Hematopoietic multipotent progenitor cell (in vitro differentiated cells): ENCODE results near the gene SHANK1. TPM values are rescaled to one million over a fixed set of nuclear protein-coding genes. Genes with fewer than 3 reads are reported as not detected.

Experiments used
- DNase-seq, 3 donors: peaks; one replicate each; pipeline ENCODE4 v3.0.0-alpha.2; 2011 to 2015; ENCODE audit warnings: low read depth in 2 of 3, low spot score in 2 of 3
- total RNA-seq: library from RNA; depleted of rRNA; stranded (reverse); fragments of >200 nt; gene quantifications from one replicate; pipeline ENCODE4 v1.2.3, GENCODE V29; 2012

The SHANK1 gene
- total RNA-seq, 1 donor = 6.2 TPM

GRCh38 chr19:50662651-50663481 lies 56.7 kb downstream of the SHANK1 start:
- no peak for DNase-seq

GRCh38 chr19:50661766-50662650 lies 57.6 kb downstream of the SHANK1 start:
- DNase-seq = no peak

GRCh38 chr19:50661023-50661422 lies 58.6 kb downstream of the SHANK1 start:
- no peak for DNase-seq

GRCh38 chr19:50660088-50660366 lies 59.6 kb downstream of the SHANK1 start:
- DNase-seq = no peak

GRCh38 chr19:50659318-50660087 lies 60.1 kb downstream of the SHANK1 start:
- no peak for DNase-seq

GRCh38 chr19:50658441-50659317 lies 60.9 kb downstream of the SHANK1 start:
- DNase-seq = peak in 2 of 3 donors; percentile 89 to 92

- DNase-seq = peak in 2 of 3 donors; percentile 99 to 100
Observed at GRCh38 chr19:50657712-50658440, 61.7 kb downstream of the SHANK1 start.

- DNase-seq = no peak
Observed at GRCh38 chr19:50657222-50657669, 62.4 kb downstream of the SHANK1 start.

- no peak for DNase-seq
Observed at GRCh38 chr19:50654882-50655281, 64.7 kb downstream of the SHANK1 start.

GRCh38 chr19:50652722-50653121 lies 66.9 kb downstream of the SHANK1 start:
- no peak for DNase-seq

- DNase-seq = no peak
Observed at GRCh38 chr19:50651174-50651573, 68.4 kb downstream of the SHANK1 start.

- no peak for DNase-seq
Observed at GRCh38 chr19:50649433-50650391, 69.9 kb downstream of the SHANK1 start, which contains the start of gene C19orf81. Gene C19orf81, plus strand, starts transcription at chr19:50649445. Its CDS starts 0 bp downstream, at chr19:50649445.

GRCh38 chr19:50648659-50649058 lies 70.9 kb downstream of the SHANK1 start:
- no peak for DNase-seq

GRCh38 chr19:50647879-50648615 lies 71.6 kb downstream of the SHANK1 start:
- no peak for DNase-seq

- no peak for DNase-seq
Observed at GRCh38 chr19:50646074-50646807, 73.4 kb downstream of the SHANK1 start.

GRCh38 chr19:50645107-50645506 lies 74.5 kb downstream of the SHANK1 start:
- no peak for DNase-seq
